ENCODE measurements around the gene PI4KA. TPM values are rescaled to one million over a fixed set of nuclear protein-coding genes. Genes with fewer than 3 reads are reported as not detected.

PI4KA gene
- total RNA-seq, 1 experiment from 2014 or later, result 65.8 TPM

- no peaks in the 10 kb centered on the region for H3K9me3 ChIP-seq (ENCODE audit: control insufficient read depth, low read depth, low read length)
- H3K4me2 ChIP-seq (ENCODE audit: insufficient read depth, insufficient read length, low read length), result no peak overlapping the region
- no peak overlapping the region for H3K4me3 Mint-ChIP-seq
- 0 out of 4 replicates have a peak, but pooled peaks cover 0 to 3% of the 10 kb centered on the region in 2 experiments for H3K4me1 Mint-ChIP-seq
- H3K4ac ChIP-seq (ENCODE audit: low read depth, low read length), result no peak overlapping the region
- H3K79me2 ChIP-seq (ENCODE audit: insufficient read depth, low read length), result no peaks in the 10 kb centered on the region
- no peak overlapping the region for H3K27ac ChIP-seq (ENCODE audit: insufficient read length, low read depth, low read length)
- no peak for DNase-seq
- H2BK120ac ChIP-seq (ENCODE audit: low read depth, low read length, poor library complexity, severe bottlenecking), result no peak overlapping the region
- no peak overlapping the region for H4K91ac ChIP-seq (ENCODE audit: insufficient read length, low read depth, low read length)
- H2BK15ac ChIP-seq (ENCODE audit: low read depth, low read length), result no peak overlapping the region
- no peak overlapping the region for H3K18ac ChIP-seq (ENCODE audit: insufficient read length, low read depth, low read length)
- no peak overlapping the region for H3K27ac Mint-ChIP-seq
- H2BK5ac ChIP-seq (ENCODE audit: insufficient read length, low read length), result no peak overlapping the region
- no peak overlapping the region for H4K5ac ChIP-seq (ENCODE audit: insufficient read length, low read depth, low read length)
- no peak for TF ChIP-seq CTCF (conservative IDR thresholded peaks at IDR 0.05)
- peaks cover 0 to 30% (median 1%) of the 10 kb centered on the region in 3 experiments; a peak in 4 of 7 replicates for H3K36me3 Mint-ChIP-seq (ENCODE audit: insufficient read depth in 1 of 3, low read depth in 3 of 3)
- no peak overlapping the region for H3K56ac ChIP-seq (ENCODE audit: insufficient read length, low read depth, low read length)
- H2BK20ac ChIP-seq (ENCODE audit: low read depth, low read length, poor library complexity, severe bottlenecking), result no peak overlapping the region
- WGBS (ENCODE audit: extremely low coverage, insufficient read length, low lambda C conversion rate), result no CpG with 5 or more reads among the region's 7 CpGs
- no peaks in the 10 kb centered on the region for H3K27me3 Mint-ChIP-seq (ENCODE audit: low read depth)
- H4K20me1 ChIP-seq (ENCODE audit: control insufficient read depth, insufficient read depth, insufficient read length), result no peaks in the 10 kb centered on the region
- no peak overlapping the region for H3K9ac ChIP-seq (ENCODE audit: extremely low read depth, insufficient read length, low read length)
- H2AFZ ChIP-seq (ENCODE audit: low read length), result no peak overlapping the region
- no peak overlapping the region for H3K23ac ChIP-seq (ENCODE audit: insufficient read length, low read depth, low read length)
- H2AK5ac ChIP-seq (ENCODE audit: insufficient read length, low read length), result no peak overlapping the region
- H3K27me3 ChIP-seq (ENCODE audit: insufficient read depth, low read length), result no peaks in the 10 kb centered on the region; the same call in 1 of the 2 replicates
- H3K9me3 Mint-ChIP-seq, result no peaks in the 10 kb centered on the region
- H3K14ac ChIP-seq (ENCODE audit: insufficient read depth, low read length), result no peak overlapping the region
- no peak overlapping the region for H4K8ac ChIP-seq (replicated peaks; ENCODE audit: insufficient read length, low read depth, low read length)
- no peak overlapping the region for H2BK12ac ChIP-seq (ENCODE audit: insufficient read length, low read depth, low read length)
- no peaks in the 10 kb centered on the region for H3K4me1 ChIP-seq (ENCODE audit: insufficient read depth, low read length)
- no peak overlapping the region for H3T11ph ChIP-seq (ENCODE audit: low read length)
- no peaks in the 10 kb centered on the region for H3K23me2 ChIP-seq (ENCODE audit: insufficient read length, low read depth, low read length, poor library complexity, severe bottlenecking)
- no peaks in the 10 kb centered on the region for H3K79me1 ChIP-seq (ENCODE audit: insufficient read depth, low read depth, low read length, poor library complexity, severe bottlenecking)
These were observed 106.4 kb downstream of the PI4KA start for GRCh38 chr22:20752104-20752741.
